H1 (cell line): ENCODE measurements around the gene FADS3. TPM values are rescaled to one million over a fixed set of nuclear protein-coding genes. Genes with fewer than 3 reads are reported as not detected.

Source experiments
- CTCF ChIA-PET: fragments of 300-600 bp; sonication (Branson Sonifier 250); formaldehyde crosslinking; loops from one replicate; lab custom pipeline; 2021; ENCODE audit not compliant: partially characterized antibody; lab: Charles Lee
- POLR2A ChIA-PET: fragments of 300-600 bp; sonication (Branson Sonifier 250); formaldehyde crosslinking; loops from one replicate; lab custom pipeline; 2021; ENCODE audit warnings: inconsistent platforms; ENCODE audit not compliant: partially characterized antibody; lab: Charles Lee
- DNase-seq, 2 experiments: peaks; one replicate each; pipeline versions ENCODE4 v3.0.0 to v3.0.0-alpha.2; 2010 to 2022; ENCODE audit warnings: low spot score in 2 of 2, low read depth in 1 of 2, mixed read lengths in 1 of 2
- FAIRE-seq: peaks from 2 replicates; lab custom pipeline; 2011; peaks lifted over from hg19 to GRCh38; lab: Jason Lieb, UNC
- H2AFZ ChIP-seq: 2 replicates; pipeline ENCODE4 v1.8.1; 2012; ENCODE audit warnings: low read length, inconsistent platforms
- H2AK5ac ChIP-seq: 2 replicates; pipeline ENCODE4 v1.6.1; 2013; ENCODE audit warnings: low read depth, low read length
- H2BK120ac ChIP-seq: replicated peaks from 2 replicates; pipeline ENCODE3; 2013; ENCODE audit warnings: low read depth, low read length, inconsistent platforms
- H2BK12ac ChIP-seq: 2 replicates; pipeline ENCODE4 v1.6.1; 2013; ENCODE audit warnings: low read depth, low read length
- H2BK15ac ChIP-seq: 2 replicates; pipeline ENCODE4 v1.6.1; 2013; ENCODE audit warnings: low read length
- H2BK20ac ChIP-seq: 2 replicates; pipeline ENCODE4 v1.6.1; 2013; ENCODE audit warnings: low read length
- H2BK5ac ChIP-seq: 2 replicates; pipeline ENCODE4 v1.6.1; 2013; ENCODE audit warnings: low read depth, low read length
- H3K14ac ChIP-seq: 2 replicates; pipeline ENCODE4 v1.6.1; 2013; ENCODE audit warnings: inconsistent platforms; ENCODE audit not compliant: insufficient read length
- H3K18ac ChIP-seq: 2 replicates; pipeline ENCODE4 v1.6.1; 2013; ENCODE audit warnings: low read length; ENCODE audit errors: extremely low read depth
- H3K23ac ChIP-seq: 2 replicates; pipeline ENCODE4 v1.6.1; 2013; ENCODE audit warnings: inconsistent platforms; ENCODE audit not compliant: insufficient read length
- H3K23me2 ChIP-seq: 2 replicates; pipeline ENCODE4 v1.6.1; 2013; ENCODE audit warnings: low read depth, low read length
- H3K27ac ChIP-seq: 2 replicates; pipeline ENCODE4 v1.6.1; 2011; ENCODE audit warnings: low read depth, low read length, inconsistent platforms
- H3K27me3 ChIP-seq, 4 experiments: replicated peaks in 1 of 4; 1 replicate in 1 of 4; 2 replicates in 3 of 4; pipeline versions ENCODE4 v1.6.1 to v1.8.1; 2011 to 2013; ENCODE audit warnings: low read length in 3 of 4, mild to moderate bottlenecking in 3 of 4, inconsistent platforms in 2 of 4, mixed read lengths in 2 of 4, moderate library complexity in 1 of 4; ENCODE audit not compliant: control insufficient read depth in 3 of 4, insufficient read depth in 3 of 4; ENCODE audit errors: extremely low read depth in 1 of 4
- H3K36me3 ChIP-seq, 4 experiments: 2 replicates each; pipeline versions ENCODE4 v1.6.1 to v1.8.1; 2011 to 2013; ENCODE audit warnings: mild to moderate bottlenecking in 4 of 4, low read length in 3 of 4, moderate library complexity in 2 of 4, control low read depth in 1 of 4, inconsistent platforms in 1 of 4; ENCODE audit not compliant: insufficient read depth in 4 of 4, control insufficient read depth in 2 of 4
- H3K4ac ChIP-seq: replicated peaks from 2 replicates; pipeline ENCODE3; 2013; ENCODE audit warnings: low read length, low read depth, mixed read lengths, inconsistent platforms; ENCODE audit not compliant: insufficient read length
- H3K4me1 ChIP-seq, 4 experiments: replicated peaks in 1 of 4; 1 replicate in 1 of 4; 2 replicates in 3 of 4; pipeline versions ENCODE4 v1.6.1 to v1.8.1; 2011 to 2013; ENCODE audit warnings: low read length in 3 of 4, inconsistent platforms in 2 of 4, mixed read lengths in 1 of 4; ENCODE audit not compliant: insufficient read depth in 4 of 4, control insufficient read depth in 3 of 4
- H3K4me2 ChIP-seq, 2 experiments: 2 replicates each; pipeline versions ENCODE4 v1.6.1 to v1.8.1; 2011 to 2013; ENCODE audit warnings: low read depth in 2 of 2, low read length in 2 of 2, control low read depth in 1 of 2, inconsistent platforms in 1 of 2, mild to moderate bottlenecking in 1 of 2; ENCODE audit not compliant: insufficient read depth in 1 of 2
- H3K4me3 ChIP-seq, 4 experiments: fragments of 200-600, 300-600 bp in 1 of 4; sonication (generic), shearing (Covaris generic), sonication (Bioruptor Twin) in 1 of 4; 2 replicates each; pipeline versions ENCODE4 v1.5.1 to v1.8.1; 2011 to 2016; ENCODE audit warnings: low read length in 4 of 4, low read depth in 3 of 4, control low read depth in 2 of 4, inconsistent platforms in 2 of 4, mild to moderate bottlenecking in 2 of 4, mixed read lengths in 1 of 4, moderate library complexity in 1 of 4; ENCODE audit not compliant: insufficient read depth in 2 of 4; ENCODE audit errors: extremely low read depth in 1 of 4
- H3K56ac ChIP-seq: replicated peaks from 2 replicates; pipeline ENCODE3; 2013; ENCODE audit warnings: low read depth, mild to moderate bottlenecking, mixed read lengths, low read length, inconsistent platforms; ENCODE audit not compliant: insufficient read length
- H3K79me1 ChIP-seq: 2 replicates; pipeline ENCODE4 v1.6.1; 2013; ENCODE audit warnings: low read depth, low read length, control low read depth
- H3K79me2 ChIP-seq, 2 experiments: 2 replicates each; pipeline versions ENCODE4 v1.6.1 to v1.8.1; 2012 to 2013; ENCODE audit warnings: low read length in 2 of 2, mild to moderate bottlenecking in 2 of 2, inconsistent platforms in 1 of 2; ENCODE audit not compliant: insufficient read depth in 2 of 2, control insufficient read depth in 1 of 2
- H3K9ac ChIP-seq, 4 experiments: replicated peaks in 1 of 4; 1 replicate in 1 of 4; 2 replicates in 3 of 4; pipeline versions ENCODE4 v1.6.1 to v1.8.1; 2011 to 2013; ENCODE audit warnings: low read depth in 3 of 4, low read length in 3 of 4, control low read depth in 2 of 4, mild to moderate bottlenecking in 2 of 4, moderate library complexity in 2 of 4, inconsistent platforms in 1 of 4; ENCODE audit errors: extremely low read depth in 1 of 4
- H3K9me3 ChIP-seq, 2 experiments: 2 replicates each; pipeline versions ENCODE4 v1.6.1 to v1.8.1; 2012 to 2013; ENCODE audit warnings: mild to moderate bottlenecking in 2 of 2, moderate library complexity in 2 of 2, control low read depth in 1 of 2, inconsistent platforms in 1 of 2, low read depth in 1 of 2, low read length in 1 of 2, mixed read lengths in 1 of 2; ENCODE audit not compliant: insufficient read depth in 2 of 2
- H4K20me1 ChIP-seq, 2 experiments: replicated peaks in 1 of 2; 2 replicates each; pipeline versions ENCODE3 to v1.8.1; 2011 to 2013; ENCODE audit warnings: inconsistent platforms in 2 of 2, low read length in 2 of 2, mild to moderate bottlenecking in 1 of 2; ENCODE audit not compliant: insufficient read depth in 2 of 2, control insufficient read depth in 1 of 2
- H4K5ac ChIP-seq: 2 replicates; pipeline ENCODE4 v1.6.1; 2013; ENCODE audit warnings: low read length, low read depth, mixed read lengths, inconsistent platforms; ENCODE audit not compliant: insufficient read length
- H4K8ac ChIP-seq: 2 replicates; pipeline ENCODE4 v1.8.0; 2013; ENCODE audit warnings: mild to moderate bottlenecking, moderate library complexity, low read length, inconsistent platforms; ENCODE audit not compliant: insufficient read depth; ENCODE audit errors: extremely low read depth
- H4K91ac ChIP-seq: replicated peaks from 2 replicates; pipeline ENCODE3; 2013; ENCODE audit warnings: low read length, mixed read lengths, inconsistent platforms; ENCODE audit not compliant: insufficient read length
- ASH2L ChIP-seq: fragments of 200-600, 300-600 bp; sonication (generic); IDR thresholded peaks from one replicate; pipeline ENCODE4 v1.7.1; 2017; ENCODE audit warnings: low read length
- EZH2 ChIP-seq: fragments of 200-600 bp; sonication (generic); IDR thresholded peaks from 2 replicates; pipeline ENCODE4 v1.7.1; 2012; ENCODE audit warnings: low read depth, mild to moderate bottlenecking, moderate library complexity, low read length, inconsistent platforms; ENCODE audit not compliant: severe bottlenecking
- NANOG ChIP-seq: IDR thresholded peaks from 2 replicates; pipeline ENCODE4 v1.6.1; 2011; ENCODE audit warnings: low read length, low read depth, mild to moderate bottlenecking, inconsistent platforms; ENCODE audit not compliant: insufficient read depth, poor library complexity, severe bottlenecking
- SIN3A ChIP-seq, 2 experiments: IDR thresholded peaks in 1 of 2; conservative IDR thresholded peaks in 1 of 2; 2 replicates each; pipeline ENCODE4 v1.6.1; 2011 to 2012; ENCODE audit warnings: low read length in 2 of 2, improper control_type of control experiment in 1 of 2, low read depth in 1 of 2, mild to moderate bottlenecking in 1 of 2
- WGBS, 2 experiments: shearing (Covaris generic) in 1 of 2; methylation state at CpG; one replicate each; pipeline versions ENCODE4 v1.1.6 to v1.1.7; 2013 to 2015; ENCODE audit warnings: low lambda C conversion rate in 2 of 2, mixed read lengths in 2 of 2, inconsistent platforms in 1 of 2, low coverage in 1 of 2, missing lambda C conversion rate in 1 of 2; ENCODE audit not compliant: insufficient replicate concordance in 2 of 2, insufficient coverage in 1 of 2, insufficient read length in 1 of 2; ENCODE audit errors: extremely low coverage in 1 of 2, missing lambda C conversion rate in 1 of 2; 5-methylcytosine and 5-hydroxymethylcytosine counted together
- polyA plus RNA-seq, 7 experiments: library from polyadenylated mRNA; depleted of rRNA in 3 of 7; stranded (reverse) in 5 of 7; unstranded in 2 of 7; fragments of >200 nt in 5 of 7; fragments of 200-250 nt in 2 of 7; gene quantifications; 1 replicate in 5 of 7; 2 replicates in 1 of 7; 4 replicates in 1 of 7; pipeline versions ENCODE4 v1.2.1 to v1.2.3, GENCODE V29; 2011 to 2013; ENCODE audit warnings: missing spikeins in 2 of 7, mixed read lengths in 2 of 7
- total RNA-seq: library from RNA; stranded (reverse); fragmentation: NEBNext Ultra II Directional; extraction: Animal tissue kit (Norgen Biotek cat#: 25700); gene quantifications from 2 replicates; pipeline ENCODE4 v1.2.1, GENCODE V29; 2021

The FADS3 gene
- total and polyA plus RNA-seq, 2 of the 8 experiments (the other 6 are each of a cell fraction or from before 2014, with no cell fraction given), result 43.8 to 76.3 TPM

DNA sequence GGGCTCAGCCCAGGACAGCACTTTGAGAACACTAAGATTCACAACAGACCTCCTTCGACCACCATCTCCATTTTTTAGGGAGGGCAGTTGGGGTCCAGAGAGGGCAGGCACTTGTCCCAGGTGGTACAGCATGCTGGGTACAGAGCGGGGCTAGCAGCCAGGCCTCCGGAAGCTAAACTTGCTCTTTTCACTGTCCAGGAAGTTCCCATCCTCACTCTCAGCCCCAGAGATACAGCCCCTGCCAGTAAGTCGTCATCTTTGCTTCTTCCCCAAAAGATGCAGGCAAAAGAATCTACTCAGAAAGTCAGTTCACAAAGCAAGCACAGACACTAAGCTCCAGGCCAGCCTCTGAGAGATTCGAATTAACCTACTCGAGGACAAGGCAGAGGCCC, 32.7 kb upstream of the FADS3 start:
- H3K23ac ChIP-seq, result no peak overlapping the region
- TF ChIP-seq NANOG (no peak), EZH2 (no peak), ASH2L (peak; percentile 1), SIN3A (conservative IDR thresholded peaks at IDR 0.05 in 1 of 2, IDR thresholded peaks at IDR 0.05 in 1 of 2; ENCODE audit: low read depth in 1 of 2, low read length in 2 of 2) (no peak)
- TF ChIP-seq, all 59 proteins: peak for 1
- FAIRE-seq (no peak), DNase-seq (no peak)
- Histone ChIP-seq H3K4ac (no peak overlapping the region), H2BK5ac (0 out of 2 replicates have a peak overlapping the region, but pooled peaks have one; percentile 87), H3K27ac (peak overlapping the region; percentile 52; the same call in 1 of the 2 replicates), H4K20me1 (no peaks in the 10 kb centered on the region), H3K56ac (no peak overlapping the region), H3K4me3 (no peak overlapping the region), H3K23me2 (no peaks in the 10 kb centered on the region; the same call in 1 of the 2 replicates), H2AFZ (peak overlapping the region; percentile 88), H3K14ac (no peak overlapping the region), H4K5ac (no peak overlapping the region), H4K8ac (peak overlapping the region; percentile 30; the same call in 1 of the 2 replicates), H2BK12ac (peak overlapping the region; percentile 98; the same call in 1 of the 2 replicates), H3K9me3 (no peaks in the 10 kb centered on the region), H3K79me2 (no peaks in the 10 kb centered on the region), H2BK120ac (no peak overlapping the region), H3K4me1 (peaks cover 6 to 18% (median 16%) of the 10 kb centered on the region in 4 experiments), H4K91ac (no peak overlapping the region), H2BK15ac (peak overlapping the region; percentile 6; the same call in 1 of the 2 replicates), H3K79me1 (no peaks in the 10 kb centered on the region), H3K4me2 (0 out of 4 replicates have a peak overlapping the region, but pooled peaks have one; percentile 11 to 37), H3K18ac (peak overlapping the region; percentile 78; the same call in 1 of the 2 replicates), H3K36me3 (no peaks in the 10 kb centered on the region), H2AK5ac (no peak overlapping the region), H2BK20ac (no peak overlapping the region; the same call in 1 of the 2 replicates), H3K9ac (no peak overlapping the region; a peak in 2 of 7 replicates), H3K27me3 (peaks cover 0 to 5% (median 2%) of the 10 kb centered on the region in 4 experiments; a peak in 2 of 7 replicates)
- 79% methylated on average over 6 of the region's 6 CpGs; no CpG with 5 or more reads in 1 of the 2 experiments for WGBS, 2 experiments
- CTCF ChIA-PET, result interaction anchor here (0.9 to 9.2 kb wide), 15 partner anchors 9 to 184 kb away, joined by 3 to 225 read pairs (median 3); partner anchors contain the start of gene BEST1
- POLR2A ChIA-PET, result interaction anchor here (0.5 to 3.7 kb wide), 9 partner anchors 9 to 188 kb away, joined by 3 to 13 read pairs (median 7); partner anchors contain the start of gene BEST1
